ENCODE data around the gene FAM20C.

FAM20C gene

DNA sequence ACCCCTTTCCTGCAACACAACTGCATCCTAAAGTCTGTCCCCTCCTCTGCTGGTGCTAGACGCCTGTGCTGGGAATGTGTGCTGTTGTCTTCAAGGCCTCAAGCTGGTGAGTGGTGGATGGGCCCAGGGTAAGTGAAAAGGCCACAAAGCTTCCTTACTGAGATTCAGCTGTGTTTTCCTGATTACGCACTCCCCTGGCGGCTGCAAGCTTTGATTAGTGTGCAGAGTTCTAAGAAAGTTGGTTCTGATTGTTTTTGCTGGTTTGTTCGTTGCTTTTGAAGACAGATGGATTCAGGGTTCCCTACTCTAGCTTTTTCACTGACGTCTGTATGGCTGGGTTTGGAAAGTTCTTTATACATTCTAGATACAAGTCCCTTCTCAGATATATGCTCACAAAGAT, 85.7 kb downstream of the FAM20C start:
- no peak for DNase-seq

DNA sequence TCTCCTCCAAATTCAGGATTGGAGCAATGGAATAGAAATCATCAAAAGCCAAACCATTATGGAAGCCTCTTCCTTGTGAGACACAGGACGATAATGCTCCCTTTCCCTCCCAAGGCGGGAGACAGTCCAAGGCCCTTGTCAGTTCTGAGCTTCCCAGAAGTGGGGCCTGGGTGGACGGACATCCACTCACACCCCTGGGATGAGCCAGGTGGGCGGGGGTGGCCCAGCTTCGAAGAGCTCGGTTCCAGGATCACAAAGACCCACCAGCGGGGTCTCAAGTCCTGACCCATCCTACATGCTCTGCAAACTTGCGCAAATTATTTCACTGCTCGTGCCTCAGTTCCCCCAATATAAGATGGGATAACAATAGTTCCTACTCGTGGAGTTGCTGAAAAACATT, 87.5 kb downstream of the FAM20C start:
- DNase-seq = no peak

DNA sequence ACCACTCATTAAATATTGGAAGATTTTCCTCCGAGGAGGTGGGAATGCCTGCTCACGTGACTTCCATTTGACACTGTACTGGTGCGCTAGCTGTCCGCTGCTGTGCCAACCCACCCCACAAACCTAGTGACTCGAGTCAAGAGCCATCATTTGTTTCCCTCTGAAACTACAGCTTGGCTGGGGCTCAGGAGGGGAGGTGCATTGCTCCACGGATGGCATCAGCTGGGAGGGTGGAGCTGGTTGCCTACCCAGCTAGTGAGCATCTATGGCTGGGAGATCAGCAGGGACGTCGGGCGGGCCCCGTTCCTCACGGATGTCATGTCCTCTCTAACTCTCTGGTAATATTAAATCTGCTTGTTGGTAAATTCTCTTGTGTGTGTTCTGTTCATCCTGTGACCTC, 88.1 kb downstream of the FAM20C start:
- no peak for DNase-seq

DNA sequence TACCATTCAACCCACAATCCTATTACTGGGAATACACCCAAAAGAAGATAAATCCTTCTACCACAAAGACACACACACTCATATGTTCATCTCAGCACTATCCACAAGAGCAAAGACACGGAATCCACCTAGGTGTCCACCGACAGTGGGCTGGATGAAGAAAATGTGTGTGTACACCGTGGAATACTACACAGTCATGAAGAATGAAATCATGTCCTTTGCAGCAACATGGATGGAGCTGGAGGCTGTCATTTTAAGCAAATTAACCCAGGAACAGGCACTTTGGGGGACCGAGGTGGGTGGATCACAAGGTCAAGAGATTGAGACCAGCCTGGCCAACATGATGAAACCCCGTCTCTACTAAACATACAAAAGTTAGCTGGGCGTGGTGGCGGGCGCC, 89.3 kb downstream of the FAM20C start:
- DNase-seq = no peak

DNA sequence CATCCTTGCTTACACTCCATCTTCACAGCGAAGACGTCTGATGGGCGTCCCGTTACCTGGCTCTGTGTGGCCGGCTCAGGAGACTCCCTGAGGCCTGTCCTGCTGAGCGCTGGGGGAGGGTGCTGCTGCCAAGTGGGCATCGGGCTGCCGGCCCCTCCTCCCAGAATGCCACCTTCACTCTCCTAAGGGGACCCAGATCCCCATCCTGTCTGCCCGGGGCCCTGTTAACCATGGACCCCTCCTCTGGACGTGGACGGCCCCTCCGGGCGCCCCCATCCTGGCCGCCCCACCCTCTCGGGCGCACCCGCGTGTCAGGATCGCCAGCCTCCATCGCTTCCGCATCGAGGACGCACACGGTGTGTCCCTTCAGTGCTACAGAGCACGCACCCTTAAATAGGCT, 90.2 kb downstream of the FAM20C start:
- DNase-seq = no peak

DNA sequence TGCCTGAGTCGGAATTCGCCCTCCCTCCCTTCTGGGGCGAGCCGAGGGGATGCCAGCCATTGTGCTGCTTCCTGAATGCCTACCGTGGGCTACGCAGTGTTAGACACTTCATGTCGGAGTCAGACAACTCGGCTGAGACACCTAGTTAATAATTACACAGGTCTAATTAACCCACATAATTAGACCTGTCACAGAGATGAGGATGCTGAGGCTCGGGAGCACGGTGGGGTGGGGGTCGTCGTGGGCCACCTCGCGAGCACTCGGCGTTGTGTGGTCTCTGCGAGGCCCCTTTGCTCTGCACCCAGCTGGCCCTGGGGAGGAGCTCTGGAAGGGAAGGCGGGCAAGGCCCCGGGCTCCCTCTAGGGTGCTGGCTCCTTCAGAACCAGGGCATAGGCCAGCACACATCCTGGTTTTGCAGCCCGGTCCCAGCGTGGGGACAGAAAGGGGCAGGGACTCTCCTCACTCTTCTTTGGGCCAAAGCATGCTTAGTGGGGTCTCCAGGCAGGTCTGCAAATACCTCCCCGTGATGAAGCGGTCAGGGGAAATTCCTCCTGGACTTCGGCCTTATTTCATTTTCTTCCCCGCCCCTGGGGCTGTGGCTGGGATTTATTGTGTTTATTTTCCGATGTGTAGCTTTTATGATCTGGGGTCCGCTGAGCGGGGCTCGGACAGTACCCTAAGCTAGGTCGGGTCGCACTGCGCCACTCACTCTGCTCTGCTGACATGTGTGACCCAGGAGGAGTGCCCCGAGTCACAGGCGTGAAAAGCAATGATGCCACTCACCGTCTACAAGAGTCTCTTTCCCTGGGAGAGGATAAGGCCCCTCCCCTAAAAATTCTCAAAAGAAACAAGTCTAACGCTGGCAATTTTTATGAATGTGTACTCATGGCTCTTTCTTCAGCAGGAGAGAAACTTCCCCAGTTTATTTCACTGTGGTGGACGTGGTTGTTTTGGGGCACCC, 92.7 kb downstream of the FAM20C start:
- DNase-seq = no peak

DNA sequence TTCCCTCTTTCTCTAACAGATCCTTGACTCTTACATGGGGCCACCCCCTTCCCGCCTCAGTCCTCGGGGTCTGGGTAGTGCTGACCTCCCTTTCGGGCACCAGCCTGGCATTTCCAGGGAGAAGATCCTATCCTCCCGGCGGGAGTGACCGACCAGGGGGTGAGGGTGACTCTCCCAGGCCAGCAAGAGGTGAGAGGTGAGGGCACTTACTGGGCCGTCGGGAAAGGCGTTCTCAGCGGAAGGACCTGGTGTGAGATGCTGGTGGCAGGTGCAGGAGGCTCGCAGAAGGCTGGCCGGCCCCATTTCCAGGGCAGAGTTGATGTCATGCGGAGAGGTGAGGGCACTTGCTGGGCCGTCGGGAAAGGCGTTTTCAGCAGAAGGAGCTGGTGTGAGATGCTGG, 93.4 kb downstream of the FAM20C start:
- no peak for DNase-seq

DNA sequence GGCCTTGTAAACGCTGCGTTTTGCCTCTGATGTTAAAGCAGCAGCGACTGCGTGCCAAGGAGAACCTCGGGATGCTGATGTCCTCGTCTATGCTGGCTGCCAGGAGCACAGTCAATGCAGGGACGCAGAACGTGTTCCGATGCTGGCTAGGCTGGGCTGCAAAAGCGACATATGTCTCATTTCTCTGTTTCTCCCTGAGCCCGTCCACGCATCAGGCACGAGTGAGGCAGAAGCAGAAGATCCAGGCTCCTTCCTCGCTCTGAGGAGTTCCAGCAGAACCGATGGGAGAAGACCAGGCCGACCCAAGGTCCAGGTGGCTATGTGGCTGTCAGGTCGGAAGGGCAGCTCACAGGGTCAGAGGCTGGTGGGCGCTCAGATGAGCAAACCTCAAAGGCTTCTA, 93.9 kb downstream of the FAM20C start:
- no peak for DNase-seq

DNA sequence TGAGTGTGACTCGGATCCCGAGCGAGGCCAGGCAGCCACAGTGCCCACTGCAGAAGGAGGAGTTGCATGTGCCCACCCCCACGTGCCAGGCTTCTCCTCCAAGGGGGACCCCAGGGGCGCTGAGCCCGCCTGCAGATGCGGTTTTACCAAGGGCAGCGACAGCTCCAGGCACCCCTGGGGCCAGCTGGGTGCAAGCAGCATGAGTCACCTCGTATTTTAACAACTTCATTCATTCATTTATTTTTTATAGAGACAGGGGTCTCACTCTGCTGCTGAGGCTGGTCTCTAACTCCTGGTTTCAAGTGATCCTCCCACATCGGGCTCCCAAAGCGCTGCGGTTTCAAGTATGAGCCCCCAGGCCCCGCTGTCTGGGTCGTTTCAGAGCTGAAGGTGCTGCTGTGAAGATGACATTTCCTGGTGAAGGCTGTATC, 96.3 kb downstream of the FAM20C start:
- no peak for DNase-seq

DNA sequence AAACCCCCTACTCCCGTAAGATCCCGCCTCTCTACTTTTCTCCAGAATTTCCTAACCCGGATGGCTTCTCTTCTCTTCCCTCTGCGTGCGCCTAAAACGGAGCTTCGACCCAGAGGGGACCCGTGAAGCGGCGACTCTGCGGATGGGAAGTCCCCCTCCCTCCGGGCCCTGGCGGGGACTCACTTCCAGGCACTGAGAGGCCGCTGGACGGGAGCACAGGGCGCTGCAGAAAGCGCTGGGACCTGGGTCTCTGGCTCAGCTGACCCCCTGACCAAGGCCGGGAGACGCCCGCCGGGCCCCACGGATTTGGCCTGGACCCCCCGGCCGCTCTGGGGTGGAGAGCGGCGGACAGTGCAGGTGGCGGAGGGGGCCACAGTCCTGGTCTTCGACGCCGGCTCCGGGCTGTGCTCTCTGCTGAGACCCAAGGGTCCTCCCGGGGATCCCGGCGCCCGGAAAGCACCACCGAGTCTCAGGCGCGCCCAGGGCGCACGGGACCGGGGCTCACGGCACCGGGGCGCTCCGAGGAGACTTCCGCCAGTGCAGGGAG, 96.9 kb downstream of the FAM20C start:
- DNase-seq = no peak

DNA sequence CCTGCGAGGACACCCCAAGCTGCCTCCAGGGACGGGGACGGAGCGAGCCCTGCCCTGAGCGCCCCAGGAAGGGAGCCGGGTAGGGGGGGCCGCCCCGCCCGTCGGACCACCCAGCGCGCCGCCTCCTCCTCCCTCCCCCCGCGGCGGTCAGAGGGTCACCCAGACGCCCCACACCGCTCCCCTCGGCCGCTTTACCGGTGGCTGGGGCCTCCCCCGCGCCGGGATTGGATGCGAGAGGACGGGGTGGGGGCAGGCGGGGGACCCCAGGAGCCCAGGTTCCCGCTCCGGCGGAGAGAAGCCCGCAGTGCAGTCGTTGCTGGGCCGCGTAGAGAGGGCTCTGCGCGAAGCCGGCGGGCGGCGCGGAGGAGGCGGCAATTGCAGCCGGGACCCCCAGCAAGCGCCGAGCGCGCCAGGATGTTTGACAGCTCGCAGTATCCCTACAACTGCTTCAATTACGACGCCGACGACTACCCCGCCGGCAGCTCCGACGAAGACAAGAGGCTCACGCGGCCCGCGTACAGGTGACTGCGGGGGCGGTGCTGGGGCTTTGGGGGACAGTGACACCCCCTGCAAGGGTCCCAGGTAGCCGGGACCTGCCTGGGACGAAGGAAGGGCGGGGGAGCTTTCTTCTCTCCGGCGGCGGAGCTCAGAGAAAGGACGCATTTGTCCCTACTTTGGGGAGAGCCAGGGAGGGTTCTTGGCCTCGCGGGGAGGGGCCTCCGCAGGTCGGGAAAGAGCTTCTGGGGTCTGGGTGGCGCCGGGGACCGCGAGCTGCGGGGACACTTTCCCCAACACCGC, 97.6 kb downstream of the FAM20C start, which contains the start of gene FOXL3:
Gene FOXL3 (plus strand): TSS at position 415 of the 798 bp plus-strand sequence. CDS start 0 bp downstream, at position 415.
- no peak for DNase-seq

DNA sequence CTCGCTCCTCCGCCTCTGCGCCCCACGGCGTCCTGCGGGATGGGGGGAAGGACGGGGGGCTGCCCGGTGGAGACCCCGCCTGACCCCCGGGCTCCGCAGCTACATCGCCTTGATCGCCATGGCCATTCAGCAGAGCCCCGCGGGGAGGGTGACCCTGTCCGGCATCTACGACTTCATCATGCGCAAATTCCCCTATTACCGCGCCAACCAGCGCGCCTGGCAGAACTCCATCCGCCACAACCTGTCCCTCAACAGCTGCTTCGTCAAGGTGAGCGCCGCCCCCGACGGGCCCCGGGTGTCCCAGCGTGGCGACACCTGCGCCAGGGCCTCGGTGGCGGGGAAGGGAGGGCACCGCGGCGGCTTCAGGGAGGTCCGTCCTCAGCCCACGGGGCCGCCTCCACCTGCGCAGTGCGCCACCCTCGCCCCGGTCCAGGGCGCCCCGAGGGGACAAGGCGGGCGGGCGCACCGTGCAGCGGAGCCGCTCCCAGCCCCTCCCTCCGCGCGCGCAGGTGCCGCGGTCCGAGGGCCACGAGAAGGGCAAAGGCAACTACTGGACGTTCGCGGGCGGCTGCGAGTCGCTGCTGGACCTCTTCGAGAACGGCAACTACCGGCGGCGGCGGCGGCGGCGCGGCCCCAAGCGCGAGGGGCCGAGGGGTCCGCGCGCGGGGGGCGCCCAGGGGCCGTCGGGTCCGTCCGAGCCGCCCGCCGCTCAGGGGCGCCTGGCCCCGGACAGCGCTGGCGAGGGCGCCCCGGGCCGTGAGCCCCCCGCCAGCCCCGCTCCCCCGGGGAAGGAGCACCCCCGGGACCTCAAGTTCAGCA, 98.4 kb downstream of the FAM20C start:
- DNase-seq = no peak

DNA sequence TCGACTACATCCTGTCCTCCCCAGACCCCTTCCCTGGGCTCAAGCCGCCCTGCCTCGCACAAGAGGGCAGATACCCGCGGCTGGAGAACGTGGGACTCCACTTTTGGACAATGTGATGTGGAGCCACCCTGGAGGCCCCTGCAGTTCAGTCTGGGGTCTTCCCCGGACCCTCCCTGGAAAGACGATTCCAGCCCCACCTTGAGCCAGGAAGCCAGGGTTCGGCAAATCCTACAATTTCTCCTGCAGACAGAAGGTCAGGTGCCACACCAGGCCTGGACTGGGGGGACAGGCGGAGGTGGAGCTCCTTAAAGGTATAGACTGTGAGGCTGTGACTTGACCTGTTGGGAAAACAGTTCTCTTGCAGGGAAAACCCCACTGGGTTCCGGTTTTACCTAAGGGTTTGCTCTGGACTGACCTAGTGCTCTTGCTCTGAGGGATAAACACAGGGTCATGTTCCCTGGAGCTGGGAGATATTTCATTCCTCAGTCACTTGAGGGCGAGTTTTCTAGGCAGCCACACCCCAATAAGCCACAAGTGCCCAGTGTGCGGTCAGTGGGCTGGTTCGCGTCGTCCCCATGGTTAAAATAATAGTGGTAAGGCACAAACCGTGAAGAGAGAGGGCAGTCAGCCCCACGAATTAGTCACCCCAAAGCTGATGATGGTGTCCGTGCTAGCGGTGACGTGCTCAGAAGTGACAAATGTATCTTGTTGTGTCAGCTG, 99.2 kb downstream of the FAM20C start:
- no peak for DNase-seq

DNA sequence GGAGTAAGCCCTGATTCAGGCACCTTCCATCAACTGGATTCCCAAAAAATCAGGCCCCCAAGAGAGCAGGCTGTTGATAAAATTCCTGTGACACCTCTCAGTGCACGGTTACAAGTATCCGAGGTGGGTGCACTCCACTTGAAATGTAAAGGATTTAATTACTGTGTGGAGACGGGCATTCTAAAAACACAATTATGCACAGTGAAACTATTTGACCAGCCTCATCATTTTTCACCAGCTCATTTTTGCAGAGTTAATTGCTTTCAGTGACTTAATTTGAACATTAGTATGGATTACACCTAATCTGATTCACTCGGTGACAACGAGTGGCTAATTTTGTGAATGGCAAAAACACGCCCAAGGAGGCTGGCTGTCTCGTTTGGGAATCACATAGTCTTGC, 99.9 kb downstream of the FAM20C start:
- no peak for DNase-seq

DNA sequence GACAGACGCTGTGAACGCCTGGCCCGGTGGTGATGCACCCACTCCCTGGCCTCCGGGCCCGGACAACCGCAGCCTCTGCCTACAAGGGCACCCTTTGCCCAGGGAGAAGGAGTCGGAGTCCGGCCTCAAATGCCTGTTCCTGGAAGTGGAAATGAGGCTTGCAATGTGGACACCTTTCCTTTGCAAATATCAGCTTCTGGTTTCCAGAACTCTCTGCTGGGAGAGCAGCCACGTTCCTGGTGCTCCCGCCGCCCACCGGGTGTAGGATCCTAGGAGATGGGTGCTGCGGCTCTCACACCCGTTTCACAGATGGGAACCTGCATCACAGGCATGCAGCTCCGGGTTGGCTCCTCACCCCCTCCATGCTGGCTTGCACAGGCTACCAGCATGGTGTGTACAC, 100.5 kb downstream of the FAM20C start:
- DNase-seq = no peak

DNA sequence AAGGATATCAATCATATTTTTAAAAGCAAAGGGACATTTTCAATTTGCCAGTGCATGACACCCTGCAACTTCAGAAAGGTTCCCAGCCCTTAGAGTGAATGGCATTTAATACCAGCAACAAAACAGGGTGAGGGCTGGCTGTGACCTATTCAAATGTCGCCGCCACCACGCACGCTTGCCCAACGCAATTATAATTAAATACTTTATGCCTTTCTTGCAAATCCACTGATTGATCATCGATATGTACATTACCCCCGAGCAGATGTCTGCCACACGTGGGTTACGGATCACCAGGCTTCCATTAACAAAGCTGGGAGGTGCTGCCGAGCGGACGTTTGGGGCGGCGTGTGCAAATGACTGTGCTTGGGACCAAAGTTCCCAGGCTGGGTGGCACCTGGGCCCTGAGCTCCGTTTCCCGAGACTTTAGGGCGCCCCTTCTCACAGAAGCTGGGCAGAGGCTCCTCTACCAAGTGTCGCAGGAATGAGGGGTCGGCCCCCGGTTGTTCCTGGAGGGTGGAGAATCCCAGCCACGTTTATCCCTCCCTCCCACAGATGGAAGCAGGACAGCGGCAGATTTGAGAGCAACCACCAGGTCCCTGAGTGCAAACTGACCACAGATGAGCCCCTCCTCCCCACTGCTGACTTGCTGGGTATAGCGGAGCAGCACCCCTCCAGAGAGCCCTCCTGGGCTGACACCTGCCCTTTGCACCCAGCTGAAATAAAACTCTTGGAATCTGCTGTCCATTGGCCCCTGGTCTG, 101.5 kb downstream of the FAM20C start:
- no peak for DNase-seq

DNA sequence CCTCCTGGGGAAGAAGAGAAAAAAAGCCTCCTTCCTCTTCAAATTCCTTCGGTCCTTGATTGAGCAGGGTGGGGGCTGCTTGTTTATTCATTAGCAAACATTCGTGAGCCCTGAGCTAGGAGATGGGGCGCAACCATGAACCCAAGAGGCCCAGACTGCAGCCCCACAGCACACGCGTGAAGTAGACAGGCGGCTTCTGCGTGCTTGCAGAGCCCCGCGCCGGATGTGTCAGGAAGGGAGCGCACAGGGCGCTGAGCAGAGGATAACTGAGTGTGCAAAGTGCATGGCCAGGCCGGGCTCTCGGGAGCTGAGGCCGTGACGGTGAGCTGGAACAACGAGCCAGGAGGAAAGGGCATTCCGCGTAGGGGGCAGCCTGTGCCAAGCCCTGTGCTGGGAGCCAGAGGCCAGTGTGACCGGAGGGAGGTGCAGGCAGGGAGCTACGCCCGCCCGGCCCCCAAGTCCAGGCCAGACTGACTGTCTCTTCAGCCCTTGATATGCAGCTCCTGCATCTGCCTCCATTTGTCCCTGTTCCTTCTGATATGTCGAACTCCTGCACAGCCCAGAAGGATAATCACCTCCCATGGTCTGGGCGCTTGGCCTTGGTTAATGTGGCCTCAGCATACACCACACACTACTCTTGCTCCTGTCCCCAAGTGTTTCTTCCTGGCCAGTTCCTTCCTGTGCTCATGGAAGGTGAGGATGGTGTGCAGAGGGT, 102.2 kb downstream of the FAM20C start:
- no peak for DNase-seq

DNA sequence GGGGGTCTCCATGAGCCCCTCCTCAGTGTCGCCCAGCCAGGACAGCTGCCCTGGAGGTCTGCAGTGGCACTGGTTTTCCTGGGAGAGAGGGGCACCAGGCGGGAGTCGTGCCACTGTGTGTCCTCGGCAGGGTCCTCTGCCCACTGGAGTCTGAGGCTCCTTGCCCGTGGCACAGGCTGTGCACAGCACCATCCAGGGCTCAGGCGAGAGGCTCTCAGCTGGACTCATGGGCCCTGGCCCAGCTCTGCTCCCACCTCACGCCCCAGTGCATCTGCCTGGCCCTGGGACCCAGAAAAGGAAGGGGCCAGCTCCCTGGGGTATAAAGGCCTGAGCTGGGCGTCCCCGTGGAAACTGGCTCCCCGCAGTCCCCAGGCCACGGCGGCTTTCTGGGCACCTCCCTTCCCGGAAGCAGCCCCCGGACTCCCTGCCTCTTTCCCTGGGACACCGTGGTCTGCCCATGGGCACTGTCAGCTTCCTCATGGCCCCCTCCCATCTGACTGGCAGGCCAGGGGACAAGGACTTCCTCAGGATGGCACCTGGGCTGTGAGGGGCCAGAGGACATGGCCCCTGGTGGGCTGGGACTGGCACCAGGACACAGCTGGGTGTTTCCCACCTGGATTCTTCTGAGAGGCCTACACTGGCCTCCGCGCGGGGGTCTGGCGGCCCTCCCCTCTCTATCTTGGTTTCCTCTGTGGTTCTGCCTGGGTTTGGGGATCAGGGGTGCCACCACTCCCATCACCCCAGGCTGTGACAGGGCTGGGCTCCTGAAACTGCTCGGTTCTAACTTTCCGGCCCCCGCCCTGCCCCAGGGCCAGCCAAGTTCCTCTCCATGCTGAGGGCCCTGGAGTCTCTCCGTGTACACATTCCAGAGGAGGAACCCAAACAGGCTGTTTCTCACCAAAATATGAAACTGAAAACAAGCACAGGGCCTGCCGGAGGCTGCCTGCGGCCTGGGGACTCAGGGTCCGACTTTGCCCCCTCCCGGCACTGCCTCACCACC, 103.1 kb downstream of the FAM20C start:
- no peak for DNase-seq

DNA sequence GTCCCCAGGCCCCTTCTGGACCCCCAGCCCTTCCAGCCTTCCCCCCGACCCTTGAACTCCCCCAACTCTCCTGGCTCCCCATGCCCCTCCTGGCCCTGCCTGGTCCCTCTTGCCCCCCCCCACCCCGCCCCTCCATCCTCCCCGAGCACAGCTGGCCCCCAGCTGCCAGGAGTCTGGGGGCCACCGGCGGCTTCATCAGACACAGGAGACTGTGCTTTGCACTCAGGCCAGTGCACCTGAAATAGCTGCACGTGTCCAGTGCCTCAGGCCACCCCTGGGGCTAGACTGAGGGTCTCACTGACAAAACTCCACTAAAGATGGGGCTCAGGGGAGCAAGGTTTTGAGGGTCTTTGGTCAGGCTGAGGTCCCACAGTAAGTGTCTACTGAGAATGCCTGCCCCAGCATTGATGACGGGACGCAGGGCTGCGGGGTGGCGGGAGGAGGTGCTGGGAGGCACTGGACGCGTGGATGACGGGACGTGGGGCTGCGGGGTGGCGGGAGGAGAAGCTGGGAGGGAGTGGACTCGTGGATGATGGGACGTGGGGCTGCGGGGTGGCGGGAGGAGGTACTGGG, 104.1 kb downstream of the FAM20C start:
- no peak for DNase-seq

Data from eye (tissue), 1 donor.